ENCODE measurements around the gene ZIC5. TPM values are rescaled to one million over a fixed set of nuclear protein-coding genes. Genes with fewer than 3 reads are reported as not detected.

ZIC5 gene
- polyA plus RNA-seq, 2 of the 4 experiments (the other 2 are of a cell fraction): 2.8 to 3.1 TPM

DNA sequence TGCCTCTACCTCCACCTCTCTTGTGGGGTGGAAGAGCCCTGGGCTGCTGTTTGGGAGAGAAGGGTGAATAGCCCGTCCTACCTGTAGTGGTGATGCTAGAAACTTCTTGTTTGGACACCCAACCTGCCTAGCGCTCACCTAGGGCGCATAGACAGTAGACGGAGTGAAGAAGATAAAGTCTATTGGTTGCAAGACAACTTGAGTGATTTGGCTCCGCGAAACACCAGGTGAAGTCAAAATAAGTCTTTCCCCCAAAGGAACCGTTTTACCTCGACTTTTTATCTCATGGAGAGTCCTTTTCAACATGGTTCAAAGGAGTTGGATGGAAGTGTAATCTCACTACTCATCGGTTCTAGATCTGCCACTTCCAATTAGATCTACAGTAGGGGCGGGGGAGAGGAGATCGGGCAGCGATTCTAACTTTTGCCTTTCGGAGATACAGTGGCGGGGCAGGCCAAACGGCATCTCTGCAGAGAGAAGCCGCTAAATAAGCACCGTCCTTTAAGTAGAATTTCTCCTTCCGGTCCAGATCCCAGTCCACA, 694 bp upstream of the ZIC5 start:
- Histone ChIP-seq H3K9me3 (no peaks in the 10 kb centered on the region), H3K4me2 (peak overlapping the region; percentile 98), H3K4me1 (peaks cover 4% of the 10 kb centered on the region; the same call in 2 of the 3 replicates), H3K27ac (peak overlapping the region; percentile 98 to 100; a peak in 5 of 6 replicates), H3K4me3 (peak overlapping the region; percentile 95)
- DNase-seq (ENCODE audit: low read depth in 1 of 2, low spot score in 1 of 2) (peak in 1 of 2 experiments; percentile 20), ATAC-seq (peak in 1 of 2 experiments; percentile 4; a peak in 3 of 6 replicates), FAIRE-seq (no peak)
- TF ChIP-seq HEYL (CRISPR knock-in tag; IDR thresholded peaks at IDR 0.05) (no peak), SREBF2 (IDR thresholded peaks at IDR 0.05) (no peak), CHD4 (IDR thresholded peaks at IDR 0.05; ENCODE audit: borderline replicate concordance) (no peak), ZC3H11A (IDR thresholded peaks at IDR 0.05) (no peak), ZFP36 (IDR thresholded peaks at IDR 0.05; ENCODE audit: borderline replicate concordance, partially characterized antibody) (no peak)
- TF ChIP-seq, protein P1, sequence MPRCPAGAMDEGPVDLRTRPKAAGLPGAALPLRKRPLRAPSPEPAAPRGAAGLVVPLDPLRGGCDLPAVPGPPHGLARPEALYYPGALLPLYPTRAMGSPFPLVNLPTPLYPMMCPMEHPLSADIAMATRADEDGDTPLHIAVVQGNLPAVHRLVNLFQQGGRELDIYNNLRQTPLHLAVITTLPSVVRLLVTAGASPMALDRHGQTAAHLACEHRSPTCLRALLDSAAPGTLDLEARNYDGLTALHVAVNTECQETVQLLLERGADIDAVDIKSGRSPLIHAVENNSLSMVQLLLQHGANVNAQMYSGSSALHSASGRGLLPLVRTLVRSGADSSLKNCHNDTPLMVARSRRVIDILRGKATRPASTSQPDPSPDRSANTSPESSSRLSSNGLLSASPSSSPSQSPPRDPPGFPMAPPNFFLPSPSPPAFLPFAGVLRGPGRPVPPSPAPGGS (IDR thresholded peaks at IDR 0.05): no peak
- TF ChIP-seq, protein P2, sequence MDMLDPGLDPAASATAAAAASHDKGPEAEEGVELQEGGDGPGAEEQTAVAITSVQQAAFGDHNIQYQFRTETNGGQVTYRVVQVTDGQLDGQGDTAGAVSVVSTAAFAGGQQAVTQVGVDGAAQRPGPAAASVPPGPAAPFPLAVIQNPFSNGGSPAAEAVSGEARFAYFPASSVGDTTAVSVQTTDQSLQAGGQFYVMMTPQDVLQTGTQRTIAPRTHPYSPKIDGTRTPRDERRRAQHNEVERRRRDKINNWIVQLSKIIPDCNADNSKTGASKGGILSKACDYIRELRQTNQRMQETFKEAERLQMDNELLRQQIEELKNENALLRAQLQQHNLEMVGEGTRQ (IDR thresholded peaks at IDR 0.05): no peak
- 77% methylated on average over 18 of the region's 18 CpGs for WGBS (ENCODE audit: missing lambda C conversion rate)
- CTCF ChIA-PET: no interaction called here
- POLR2A ChIA-PET: interaction anchor here (1.0 to 2.7 kb wide), 2 partner anchors 9 to 314 kb away, joined by 3 to 79 read pairs; partner anchors contain the start of gene ZIC2

DNA sequence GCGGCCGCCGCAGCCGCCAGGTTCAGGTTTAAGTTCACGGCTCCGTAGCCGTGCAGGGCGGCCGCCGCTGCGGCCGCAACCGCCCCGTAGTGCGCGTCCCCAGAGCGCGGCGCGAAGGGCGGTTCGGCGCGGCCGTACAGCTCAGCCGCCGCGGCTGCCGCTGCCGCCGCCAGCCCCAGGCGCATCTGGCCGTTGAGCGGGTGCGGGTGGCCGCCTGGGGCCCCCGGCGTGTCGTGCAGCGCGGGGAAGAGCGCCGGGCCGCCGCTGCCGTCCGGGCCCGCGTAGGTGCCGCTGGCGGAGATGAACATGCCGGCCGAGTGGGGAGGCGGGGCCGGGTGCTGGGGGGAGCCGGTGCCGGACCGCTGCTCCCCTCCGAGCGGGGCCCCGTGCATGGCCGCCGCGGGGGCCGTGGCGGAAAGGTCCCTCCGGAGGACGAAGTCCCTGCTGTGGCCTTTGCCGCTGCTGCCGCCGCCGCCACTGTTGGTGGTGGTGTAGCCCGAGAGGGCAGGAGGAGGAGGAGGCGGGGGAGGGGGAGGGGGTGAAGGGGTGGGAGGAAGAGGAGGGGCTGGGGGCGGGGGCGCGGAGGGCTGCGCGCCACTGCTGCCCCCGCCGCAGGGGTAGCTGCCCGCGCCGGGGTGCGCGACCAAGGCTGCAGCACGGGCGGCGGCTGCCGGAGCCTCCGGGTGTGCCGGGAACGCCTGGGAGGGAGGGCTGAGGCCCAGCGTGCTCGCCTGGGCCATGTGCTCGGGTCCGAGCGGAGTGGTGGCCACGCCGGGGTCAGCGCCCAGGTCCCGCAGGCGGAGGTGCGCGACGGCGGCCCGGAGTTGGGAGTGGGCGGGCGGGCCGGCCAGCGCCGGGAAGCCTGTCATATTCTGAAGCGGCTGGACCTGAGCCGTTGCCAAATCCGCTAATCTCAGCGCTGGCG, 654 bp downstream of the ZIC5 start:
- peak overlapping the region; percentile 98 for H3K4me2 ChIP-seq
- WGBS (ENCODE audit: missing lambda C conversion rate): 8% methylated on average over 2 of the region's 118 CpGs
- FAIRE-seq (no peak), ATAC-seq (peak; percentile 54 to 56), DNase-seq (ENCODE audit: low read depth in 1 of 2, low spot score in 1 of 2) (peak in 1 of 2 experiments; percentile 61)
- ChIA-PET CTCF (interaction anchor here (0.9 to 1.3 kb wide), 7 partner anchors 9 to 474 kb away, joined by 3 to 5 read pairs (median 3); no protein-coding TSS in a partner anchor), POLR2A (interaction anchor here (0.8 to 2.7 kb wide), 8 partner anchors 10 to 544 kb away, joined by 3 to 79 read pairs (median 6); partner anchors contain the start of gene ZIC2)
- TF ChIP-seq POLR2A (IDR thresholded peaks at IDR 0.05; ENCODE audit: low read length) (peak; percentile 61), JUN (IDR thresholded peaks at IDR 0.05) (peak in 1 of 2 experiments; percentile 54; a peak in 2 of 5 replicates), ZC3H11A (IDR thresholded peaks at IDR 0.05) (no peak), CHD4 (IDR thresholded peaks at IDR 0.05; ENCODE audit: borderline replicate concordance) (no peak), ZFP36 (IDR thresholded peaks at IDR 0.05; ENCODE audit: borderline replicate concordance, partially characterized antibody) (no peak), SMC3 (IDR thresholded peaks at IDR 0.05) (0 out of 3 replicates have a peak, but pooled peaks have one; percentile 6), RFX5 (IDR thresholded peaks at IDR 0.05) (no peak)
- TF ChIP-seq, protein P3, sequence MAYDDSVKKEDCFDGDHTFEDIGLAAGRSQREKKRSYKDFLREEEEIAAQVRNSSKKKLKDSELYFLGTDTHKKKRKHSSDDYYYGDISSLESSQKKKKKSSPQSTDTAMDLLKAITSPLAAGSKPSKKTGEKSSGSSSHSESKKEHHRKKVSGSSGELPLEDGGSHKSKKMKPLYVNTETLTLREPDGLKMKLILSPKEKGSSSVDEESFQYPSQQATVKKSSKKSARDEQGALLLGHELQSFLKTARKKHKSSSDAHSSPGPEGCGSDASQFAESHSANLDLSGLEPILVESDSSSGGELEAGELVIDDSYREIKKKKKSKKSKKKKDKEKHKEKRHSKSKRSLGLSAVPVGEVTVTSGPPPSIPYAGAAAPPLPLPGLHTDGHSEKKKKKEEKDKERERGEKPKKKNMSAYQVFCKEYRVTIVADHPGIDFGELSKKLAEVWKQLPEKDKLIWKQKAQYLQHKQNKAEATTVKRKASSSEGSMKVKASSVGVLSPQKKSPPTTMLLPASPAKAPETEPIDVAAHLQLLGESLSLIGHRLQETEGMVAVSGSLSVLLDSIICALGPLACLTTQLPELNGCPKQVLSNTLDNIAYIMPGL (CRISPR knock-in tag; IDR thresholded peaks at IDR 0.05; ENCODE audit: borderline replicate concordance): no peak
- TF ChIP-seq, protein P4, sequence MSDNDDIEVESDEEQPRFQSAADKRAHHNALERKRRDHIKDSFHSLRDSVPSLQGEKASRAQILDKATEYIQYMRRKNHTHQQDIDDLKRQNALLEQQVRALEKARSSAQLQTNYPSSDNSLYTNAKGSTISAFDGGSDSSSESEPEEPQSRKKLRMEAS (IDR thresholded peaks at IDR 0.05): peak; percentile 66
- peak overlapping the region; percentile 98 to 100 for H3K27ac ChIP-seq
- peak overlapping the region; percentile 95 for H3K4me3 ChIP-seq
- peaks cover 13% of the 10 kb centered on the region; the same call in 2 of the 3 replicates for H3K4me1 ChIP-seq
- no peaks in the 10 kb centered on the region for H3K9me3 ChIP-seq
